ENCODE measurements around the gene CALHM4.

GRCh38 chr6:116542426-116542825, 11.1 kb upstream of the CALHM4 start:
- TF ChIP-seq FOXP2 (optimal IDR thresholded peaks at IDR 0.05; ENCODE audit: control extremely low read depth, extremely low read length, insufficient read depth) (no peak), EZH2 (IDR thresholded peaks at IDR 0.05) (no peak)
